Measurements from ENCODE around the gene KDM8.

- no peak for TF ChIP-seq ZNF623 (tag by site-specific recombination; IDR thresholded peaks at IDR 0.05)
- no peak for TF ChIP-seq ZNF704 (tag by site-specific recombination; IDR thresholded peaks at IDR 0.05)
- no peak for TF ChIP-seq ZNF354C (tag by site-specific recombination; IDR thresholded peaks at IDR 0.05; ENCODE audit: borderline replicate concordance, low read depth)
- TF ChIP-seq ZNF423 (tag by site-specific recombination; IDR thresholded peaks at IDR 0.05) = no peak
These were observed 20.4 kb upstream of the KDM8 start for GRCh38 chr16:27182906-27183405.
